GM19397 (cell line): ENCODE measurements around the gene TACSTD2.
"Not testable (repeated sequence)": the region's sequence is repeated elsewhere in the genome, so short reads cannot be mapped to it uniquely, and the experiment has no call there.

Experiments used
- ATAC-seq: cut with Tn5 transposase; IDR thresholded peaks from one replicate; pipeline ENCODE4 v1.9.1; 2021; ENCODE audit warnings: mild to moderate bottlenecking, moderate library complexity; ENCODE audit not compliant: unreplicated experiment

TACSTD2 gene

GRCh38 chr1:58576727-58577653 lies at the start of gene TACSTD2:
Gene TACSTD2, minus strand, starts transcription at chr1:58577252. Its CDS starts 96 bp downstream, at chr1:58577156.
- no peak for ATAC-seq

GRCh38 chr1:58626293-58626692 lies 49.2 kb upstream of the TACSTD2 start:
- ATAC-seq = no peak

- not testable (repeated sequence) for ATAC-seq
These were observed 46.2 kb upstream of the TACSTD2 start for GRCh38 chr1:58623259-58623658.

DNA sequence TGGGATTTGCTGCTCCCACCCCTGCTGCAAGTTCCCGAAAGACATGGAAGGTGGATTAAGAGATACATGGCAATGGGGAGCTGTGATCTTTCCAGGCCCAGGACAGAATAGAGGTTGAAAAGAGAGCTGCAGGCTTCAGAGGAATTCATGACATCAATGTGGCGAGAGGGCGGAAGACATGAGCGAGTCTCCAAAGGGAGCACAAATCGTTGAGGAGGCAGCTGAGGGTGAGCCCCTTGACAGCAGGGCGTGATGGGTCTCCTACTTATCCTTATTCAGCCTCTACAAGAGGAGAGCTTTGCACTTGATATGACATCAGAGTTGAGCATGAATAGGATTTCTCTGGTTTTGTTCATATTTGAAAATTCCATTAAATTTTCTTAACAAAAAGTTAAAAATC lies 45.5 kb upstream of the TACSTD2 start:
- no peak for ATAC-seq

DNA sequence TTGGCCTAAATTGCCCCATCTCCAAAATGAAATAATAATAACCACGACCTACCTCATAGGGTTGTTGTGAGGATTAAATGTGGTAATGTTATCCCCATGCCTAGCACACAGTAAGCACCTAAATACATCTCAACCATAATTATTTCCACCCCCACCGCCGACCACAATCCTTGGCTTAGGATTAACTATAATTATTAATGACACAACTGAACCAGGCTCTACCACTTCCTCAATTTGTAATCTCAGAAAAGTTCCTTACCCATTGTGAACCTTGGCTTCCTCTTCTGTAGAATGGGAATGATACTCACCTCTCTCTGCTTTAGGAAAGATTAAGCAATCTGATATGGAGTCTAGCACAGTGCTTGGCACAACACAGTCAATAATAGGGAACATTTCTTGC lies 44.3 kb upstream of the TACSTD2 start:
- ATAC-seq = no peak

- ATAC-seq = no peak
These were observed 43.9 kb upstream of the TACSTD2 start for GRCh38 chr1:58620926-58621325.

DNA sequence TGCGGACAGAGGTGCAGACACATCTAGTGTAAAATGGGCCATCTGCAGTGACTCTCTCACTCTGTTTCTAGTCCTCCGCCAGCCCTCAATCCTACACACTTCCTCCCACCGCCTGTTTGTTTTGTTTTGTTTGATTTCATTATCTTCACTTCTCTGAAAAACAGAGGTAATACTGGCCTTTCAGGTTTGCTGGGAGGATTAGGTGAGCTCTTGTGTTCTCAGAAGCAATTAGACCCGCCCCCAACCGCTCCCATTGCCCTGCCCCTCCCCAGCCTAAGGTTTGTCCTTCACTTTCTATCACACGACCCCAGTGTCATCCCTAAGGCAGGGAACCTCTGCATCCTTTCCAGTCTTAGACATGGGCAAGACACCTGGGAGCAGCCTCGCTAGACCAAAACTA lies 43.2 kb upstream of the TACSTD2 start:
- ATAC-seq = no peak

DNA sequence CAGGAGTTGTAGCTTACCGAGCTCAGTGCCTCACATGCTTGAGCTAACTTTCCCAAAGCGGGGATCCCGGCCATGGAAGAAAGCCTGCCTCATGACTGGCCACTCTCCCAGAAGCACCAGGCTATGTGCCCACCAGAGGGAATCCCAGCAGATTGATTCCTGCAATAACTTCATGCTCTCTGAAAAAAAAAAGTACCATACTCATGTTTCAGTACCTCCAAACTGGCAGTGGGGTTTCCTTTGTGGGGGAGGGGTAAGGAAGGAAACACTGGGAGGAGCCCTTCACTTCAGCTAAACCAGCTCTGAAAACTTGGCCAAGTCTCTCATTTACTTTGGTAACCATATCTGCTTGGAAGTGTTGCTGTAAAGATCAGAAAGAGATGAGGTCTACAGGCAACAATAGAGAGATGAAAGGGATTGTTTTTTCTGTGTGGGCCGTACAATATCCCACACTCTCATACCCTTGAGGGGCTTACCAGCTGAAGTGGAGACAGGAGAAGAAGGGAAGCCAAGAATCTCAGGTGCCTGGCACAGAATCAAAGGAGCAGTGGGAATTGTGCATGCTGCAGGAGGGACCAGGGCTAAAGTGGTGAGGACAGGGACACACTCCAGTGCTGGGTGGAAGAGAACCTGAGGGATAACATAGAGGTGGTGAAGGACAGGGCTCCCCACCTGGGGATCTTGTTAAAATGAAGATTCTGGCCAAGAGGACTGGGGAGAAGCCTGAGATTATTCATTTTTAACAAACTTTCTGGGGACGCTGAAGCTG lies 42.4 kb upstream of the TACSTD2 start:
- no peak for ATAC-seq

GRCh38 chr1:58618303-58618702 lies 41.3 kb upstream of the TACSTD2 start:
- no peak for ATAC-seq

DNA sequence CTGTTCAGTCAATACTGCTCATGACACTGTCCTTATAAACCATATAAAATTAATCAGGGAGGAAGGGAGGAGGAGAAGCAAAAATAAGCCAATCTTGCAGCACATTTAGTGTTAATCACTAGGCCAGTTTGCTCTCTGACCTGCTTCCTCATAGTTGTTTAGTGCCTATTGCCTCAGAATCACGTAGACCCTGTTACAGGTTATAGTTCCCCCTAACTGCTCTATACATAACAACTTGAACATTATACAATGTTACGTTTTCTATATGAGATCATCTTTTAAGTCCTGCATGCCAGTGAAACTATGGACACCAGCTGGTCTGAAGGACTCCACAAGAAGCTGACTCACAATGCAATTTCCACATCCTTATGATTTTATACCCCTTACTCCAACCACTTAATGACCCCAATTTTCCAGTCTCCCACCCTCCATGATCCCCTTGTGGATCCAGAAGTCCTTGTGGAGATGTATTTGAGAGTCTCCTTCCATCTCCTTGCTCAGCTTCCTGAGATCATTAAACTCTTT lies 34.9 kb upstream of the TACSTD2 start:
- no peak for ATAC-seq

DNA sequence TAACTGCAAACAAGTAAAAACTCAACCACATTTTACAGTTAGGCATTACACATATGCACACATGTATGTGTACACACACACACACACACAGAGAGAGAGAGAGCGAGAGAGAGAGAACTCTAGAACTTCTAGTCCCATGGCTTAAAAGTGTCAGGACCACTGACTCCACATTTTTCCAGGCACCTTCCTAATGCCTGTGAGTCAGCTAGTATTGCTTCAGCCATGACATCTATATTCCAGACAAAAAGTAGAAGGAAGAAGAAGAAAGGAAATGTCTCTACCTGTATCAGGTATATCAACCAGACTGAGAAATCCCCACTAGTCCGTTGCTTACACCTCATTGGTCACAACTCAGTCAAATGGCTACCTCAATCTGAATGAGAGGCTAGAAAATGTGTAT lies 31.9 kb upstream of the TACSTD2 start:
- ATAC-seq = no peak

- no peak for ATAC-seq
These were observed 31.2 kb upstream of the TACSTD2 start for GRCh38 chr1:58608297-58608696.

DNA sequence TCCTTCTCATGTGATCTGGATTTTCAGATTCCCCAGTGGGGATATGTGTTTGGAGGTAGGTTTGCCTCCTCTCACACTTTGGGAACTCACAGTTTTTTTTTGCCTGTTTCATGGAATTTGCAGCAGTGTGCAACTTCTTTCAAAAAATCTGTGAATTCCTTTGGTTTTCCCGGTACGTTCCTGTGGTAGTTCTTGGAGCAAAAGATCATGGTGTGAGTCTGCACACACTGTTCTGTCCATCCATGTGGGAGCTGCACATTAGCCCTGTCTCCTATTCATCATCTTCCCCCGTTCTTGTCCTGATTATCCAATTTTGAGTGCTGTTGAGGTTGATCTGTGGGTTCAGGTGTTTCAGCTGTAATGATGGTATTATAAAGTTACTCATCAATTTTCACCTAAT lies 30.3 kb upstream of the TACSTD2 start:
- ATAC-seq = no peak

DNA sequence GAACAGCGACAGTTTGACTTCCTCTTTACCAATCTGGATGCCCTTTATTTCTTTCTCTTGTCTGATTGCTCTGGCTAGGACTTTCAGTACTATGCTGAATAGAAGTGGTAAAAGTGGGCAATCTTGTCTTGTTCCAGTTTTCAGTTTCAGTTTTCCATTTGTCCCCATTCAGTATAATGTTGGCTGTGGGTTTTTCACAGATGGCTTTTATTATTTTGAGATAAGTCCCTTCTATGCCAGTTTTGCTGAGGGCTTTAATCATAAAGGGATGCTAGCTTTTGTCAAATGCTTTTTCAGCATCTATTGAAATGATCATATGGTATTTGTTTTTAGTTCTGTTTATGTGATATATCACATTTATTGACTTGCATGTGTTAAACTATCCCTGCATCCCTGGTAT lies 24.9 kb upstream of the TACSTD2 start:
- not testable (repeated sequence) for ATAC-seq

DNA sequence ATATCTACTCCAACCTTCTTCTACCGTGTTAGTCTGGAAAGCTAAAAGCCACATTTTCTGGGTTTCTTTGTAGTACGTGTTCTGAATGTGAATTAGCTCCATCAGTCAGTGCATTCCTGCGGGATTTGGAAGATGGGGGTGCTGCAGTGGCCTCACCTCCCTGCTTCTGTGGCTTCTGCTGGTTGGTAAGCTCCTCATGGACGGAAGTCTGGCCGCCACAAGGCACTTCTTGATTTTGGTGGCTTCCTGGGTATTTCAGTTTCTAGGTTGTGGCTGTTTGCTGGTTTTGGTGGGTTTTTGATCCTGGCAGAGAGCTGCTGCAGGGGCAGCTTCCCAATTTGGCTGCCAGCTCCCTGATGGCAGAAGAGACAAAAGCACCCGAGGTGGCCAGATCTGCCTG lies 20.9 kb upstream of the TACSTD2 start:
- ATAC-seq = no peak

DNA sequence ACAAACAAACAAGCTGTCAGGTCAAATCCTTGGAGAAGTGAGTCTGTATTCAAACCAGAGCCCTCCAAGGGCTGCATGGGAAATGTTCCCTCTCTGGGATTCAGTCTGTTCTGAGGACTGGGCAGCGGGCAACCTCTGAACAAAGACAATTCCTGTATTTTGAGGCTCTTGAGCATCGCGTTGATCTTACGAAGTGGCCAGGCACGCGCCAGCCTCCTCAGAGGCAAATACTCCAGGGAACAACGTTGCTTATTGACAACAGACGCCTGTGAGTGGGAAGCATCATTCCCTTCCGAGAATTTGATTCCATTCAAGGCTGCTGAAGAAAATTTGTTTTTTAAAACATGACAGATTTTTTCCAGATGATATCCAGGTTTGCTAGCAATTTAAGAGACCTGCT lies 20.0 kb upstream of the TACSTD2 start:
- ATAC-seq = no peak

- ATAC-seq = no peak
These were observed 19.6 kb upstream of the TACSTD2 start for GRCh38 chr1:58596631-58597052.

DNA sequence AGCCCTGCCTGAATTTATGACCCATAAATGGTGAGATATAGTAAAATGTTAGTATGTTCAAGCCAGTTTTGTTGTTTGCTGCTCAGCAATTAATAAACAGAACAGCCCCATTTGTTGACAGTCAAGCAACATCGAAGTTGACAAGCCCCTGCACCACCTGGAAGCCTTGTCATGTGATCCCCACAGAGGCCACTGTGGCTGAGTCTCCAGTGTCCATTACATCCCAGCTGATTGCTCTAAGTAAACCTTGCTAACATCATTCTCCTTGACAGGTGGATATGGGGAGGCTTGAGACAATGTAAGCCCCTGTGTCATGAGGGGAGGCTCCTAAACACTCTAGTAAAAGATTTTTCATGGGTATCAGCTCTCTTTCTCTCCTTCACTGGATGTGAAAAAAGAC lies 17.5 kb upstream of the TACSTD2 start:
- no peak for ATAC-seq

- no peak for ATAC-seq
These were observed 15.6 kb upstream of the TACSTD2 start for GRCh38 chr1:58592522-58593134.

DNA sequence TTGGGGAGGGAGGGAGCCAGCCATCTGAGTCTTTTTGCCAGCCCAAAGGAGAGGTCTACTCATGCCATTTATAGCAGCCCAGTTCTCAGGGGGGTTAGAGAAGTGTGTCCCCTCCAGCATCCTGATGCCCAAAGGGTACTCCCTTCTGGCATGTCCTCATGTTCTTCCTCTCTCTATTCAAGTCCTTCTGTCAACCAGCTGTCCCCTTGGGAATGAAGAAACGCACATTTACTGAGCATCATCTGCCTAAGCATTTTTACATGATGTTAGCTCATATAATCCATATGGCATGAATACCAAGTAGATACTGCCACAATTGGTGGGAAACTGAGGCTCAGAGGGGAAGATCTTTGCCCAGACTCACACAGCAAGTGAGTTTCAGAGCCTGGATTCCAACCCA lies 14.8 kb upstream of the TACSTD2 start:
- no peak for ATAC-seq

GRCh38 chr1:58590019-58590418 lies 13.0 kb upstream of the TACSTD2 start:
- no peak for ATAC-seq
